Superior temporal gyrus (tissue), 1 donor: ENCODE results near the gene SLC27A5.
"Not testable (repeated sequence)": the region's sequence is repeated elsewhere in the genome, so short reads cannot be mapped to it uniquely, and the experiment has no call there.

Experiments
- DNase-seq: peaks from one replicate; pipeline ENCODE4 v3.0.0-alpha.2; 2016; ENCODE audit errors: extremely low spot score

Gene SLC27A5

DNA sequence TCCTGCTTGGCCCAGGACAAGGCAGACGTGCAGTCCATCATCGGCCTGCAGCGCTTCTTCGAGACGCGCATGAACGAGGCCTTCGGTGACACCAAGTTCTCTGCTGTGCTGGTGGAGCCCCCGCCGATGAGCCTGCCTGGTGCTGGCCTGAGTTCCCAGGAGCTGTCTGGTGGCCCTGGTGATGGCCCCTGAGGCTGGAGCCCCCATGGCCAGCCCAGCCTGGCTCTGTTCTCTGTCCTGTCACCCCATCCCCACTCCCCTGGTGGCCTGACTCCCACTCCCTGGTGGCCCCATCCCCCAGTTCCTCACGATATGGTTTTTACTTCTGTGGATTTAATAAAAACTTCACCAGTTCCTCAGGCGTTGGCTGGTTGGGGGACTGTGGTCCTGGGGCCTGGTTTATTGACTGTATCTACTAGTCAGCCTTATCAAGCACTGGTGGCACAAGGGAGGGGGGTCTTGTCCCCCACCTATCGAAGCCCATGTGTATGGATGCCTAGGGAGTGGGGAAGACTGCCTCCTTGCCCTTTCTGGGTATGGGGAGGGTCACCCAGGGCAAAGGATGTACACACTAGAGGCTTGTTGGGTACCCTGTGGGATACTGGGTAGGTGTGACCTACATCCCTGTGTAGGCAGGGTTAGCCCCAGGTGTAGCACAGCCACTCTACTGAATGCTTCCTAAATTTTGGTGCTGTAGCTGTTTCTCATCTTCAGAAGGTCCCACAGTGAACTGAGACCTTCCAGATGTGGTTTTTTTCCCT is 38.8 kb upstream of the SLC27A5 start:
- DNase-seq, result no peak

DNA sequence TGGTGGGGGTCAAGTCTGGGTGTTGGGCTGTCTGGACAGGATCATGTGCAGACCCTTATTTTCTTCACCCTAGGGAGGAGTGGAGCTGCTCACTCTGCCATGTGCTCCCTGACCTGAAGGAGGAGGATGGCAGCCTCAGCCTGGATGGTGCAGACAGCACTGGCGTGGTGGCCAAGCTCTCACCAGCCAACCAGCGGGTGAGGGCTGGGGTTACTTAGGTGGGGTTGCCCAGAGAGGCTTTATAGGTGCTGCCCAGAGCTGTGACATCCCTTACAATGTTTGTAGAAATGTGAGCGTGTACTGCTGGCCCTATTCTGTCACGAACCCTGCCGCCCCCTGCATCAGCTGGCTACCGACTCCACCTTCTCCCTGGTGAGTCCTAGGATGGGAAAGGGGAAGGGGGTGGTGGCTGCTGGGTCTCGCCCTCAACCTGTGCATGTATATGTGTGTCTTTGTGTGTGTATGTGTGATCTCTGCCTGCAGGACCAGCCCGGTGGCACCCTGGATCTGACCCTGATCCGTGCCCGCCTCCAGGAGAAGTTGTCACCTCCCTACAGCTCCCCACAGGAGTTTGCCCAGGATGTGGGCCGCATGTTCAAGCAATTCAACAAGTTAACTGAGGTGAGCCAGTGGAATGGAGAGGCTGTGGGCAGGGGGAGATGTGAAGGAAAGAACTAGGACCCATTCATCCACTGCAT is 38.0 kb upstream of the SLC27A5 start:
- no peak for DNase-seq

DNA sequence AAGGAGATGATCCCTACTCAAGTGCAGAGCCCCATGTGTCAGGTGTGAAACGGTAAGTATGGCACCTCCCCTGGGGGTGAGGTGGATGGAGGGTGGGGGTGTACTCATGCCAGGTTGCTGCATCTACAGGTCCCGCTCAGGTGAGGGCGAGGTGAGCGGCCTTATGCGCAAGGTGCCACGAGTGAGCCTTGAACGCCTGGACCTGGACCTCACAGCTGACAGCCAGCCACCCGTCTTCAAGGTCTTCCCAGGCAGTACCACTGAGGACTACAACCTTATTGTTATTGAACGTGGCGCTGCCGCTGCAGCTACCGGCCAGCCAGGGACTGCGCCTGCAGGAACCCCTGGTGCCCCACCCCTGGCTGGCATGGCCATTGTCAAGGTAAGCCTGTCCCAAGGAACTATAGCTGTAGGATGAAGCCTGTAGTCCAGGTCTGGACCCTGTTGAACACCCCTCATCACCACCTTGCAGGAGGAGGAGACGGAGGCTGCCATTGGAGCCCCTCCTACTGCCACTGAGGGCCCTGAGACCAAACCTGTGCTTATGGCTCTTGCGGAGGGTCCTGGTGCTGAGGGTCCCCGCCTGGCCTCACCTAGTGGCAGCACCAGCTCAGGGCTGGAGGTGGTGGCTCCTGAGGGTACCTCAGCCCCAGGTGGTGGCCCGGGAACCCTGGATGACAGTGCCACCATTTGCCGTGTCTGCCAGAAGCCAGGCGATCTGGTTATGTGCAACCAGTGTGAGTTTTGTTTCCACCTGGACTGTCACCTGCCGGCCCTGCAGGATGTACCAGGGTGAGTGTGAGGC is 37.3 kb upstream of the SLC27A5 start:
- DNase-seq, result no peak

DNA sequence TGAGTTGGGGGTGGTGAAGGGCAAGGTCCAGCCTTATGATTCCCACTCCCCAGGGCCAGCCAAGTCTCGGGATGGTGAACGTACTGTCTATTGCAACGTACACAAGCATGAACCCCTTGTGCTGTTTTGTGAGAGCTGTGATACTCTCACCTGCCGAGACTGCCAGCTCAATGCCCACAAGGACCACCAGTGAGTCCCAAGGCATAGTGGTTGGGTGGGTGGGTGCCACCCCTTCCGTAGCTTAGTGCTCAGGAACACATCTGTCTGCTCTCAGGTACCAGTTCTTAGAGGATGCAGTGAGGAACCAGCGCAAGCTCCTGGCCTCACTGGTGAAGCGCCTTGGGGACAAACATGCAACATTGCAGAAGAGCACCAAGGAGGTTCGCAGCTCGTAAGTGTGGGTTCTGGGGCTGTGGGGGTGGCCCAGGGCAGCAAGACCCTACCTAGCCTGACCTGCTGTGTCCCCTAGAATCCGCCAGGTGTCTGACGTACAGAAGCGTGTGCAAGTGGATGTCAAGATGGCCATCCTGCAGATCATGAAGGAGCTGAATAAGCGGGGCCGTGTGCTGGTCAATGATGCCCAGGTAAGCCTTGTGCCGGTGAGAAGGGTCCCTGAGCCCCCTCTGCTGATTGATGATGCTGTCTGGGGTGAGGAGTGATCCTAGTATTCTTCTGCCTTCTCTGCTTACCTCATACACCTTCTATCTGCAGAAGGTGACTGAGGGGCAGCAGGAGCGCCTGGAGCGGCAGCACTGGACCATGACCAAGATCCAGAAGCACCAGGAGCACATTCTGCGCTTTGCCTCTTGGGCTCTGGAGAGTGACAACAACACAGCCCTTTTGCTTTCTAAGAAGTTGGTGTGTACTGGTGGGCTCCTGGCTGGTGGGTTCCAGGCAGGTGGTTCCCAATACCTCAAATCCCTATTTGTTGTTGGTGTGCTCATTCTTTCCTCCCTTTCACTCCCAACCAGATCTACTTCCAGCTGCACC is 35.8 kb upstream of the SLC27A5 start:
- no peak for DNase-seq

DNA sequence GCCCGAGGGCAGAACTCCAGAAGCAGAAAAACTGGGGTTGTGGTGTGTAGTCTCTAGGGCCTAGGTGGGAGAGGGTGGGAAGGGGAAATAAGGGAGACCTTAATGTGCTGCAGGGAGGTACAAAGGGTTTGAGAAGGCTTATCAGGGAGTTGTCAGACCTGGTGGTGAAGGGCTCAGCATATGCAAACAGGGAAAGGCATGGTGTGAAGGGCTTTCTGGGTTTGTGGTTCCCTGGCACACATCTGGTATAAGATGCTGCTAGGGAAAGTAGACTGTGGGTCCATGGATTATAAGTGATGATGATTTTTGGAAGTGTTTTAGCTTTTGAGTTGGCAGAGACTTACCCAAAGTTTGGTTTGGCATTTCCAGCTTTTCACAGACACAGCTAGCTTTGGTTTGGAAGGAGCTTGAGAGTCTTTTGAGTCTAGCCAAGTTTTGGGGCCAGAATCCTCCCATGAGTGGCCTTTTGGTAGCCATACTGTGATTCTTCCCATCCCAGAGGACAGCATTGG is 34.3 kb upstream of the SLC27A5 start:
- DNase-seq, result no peak

DNA sequence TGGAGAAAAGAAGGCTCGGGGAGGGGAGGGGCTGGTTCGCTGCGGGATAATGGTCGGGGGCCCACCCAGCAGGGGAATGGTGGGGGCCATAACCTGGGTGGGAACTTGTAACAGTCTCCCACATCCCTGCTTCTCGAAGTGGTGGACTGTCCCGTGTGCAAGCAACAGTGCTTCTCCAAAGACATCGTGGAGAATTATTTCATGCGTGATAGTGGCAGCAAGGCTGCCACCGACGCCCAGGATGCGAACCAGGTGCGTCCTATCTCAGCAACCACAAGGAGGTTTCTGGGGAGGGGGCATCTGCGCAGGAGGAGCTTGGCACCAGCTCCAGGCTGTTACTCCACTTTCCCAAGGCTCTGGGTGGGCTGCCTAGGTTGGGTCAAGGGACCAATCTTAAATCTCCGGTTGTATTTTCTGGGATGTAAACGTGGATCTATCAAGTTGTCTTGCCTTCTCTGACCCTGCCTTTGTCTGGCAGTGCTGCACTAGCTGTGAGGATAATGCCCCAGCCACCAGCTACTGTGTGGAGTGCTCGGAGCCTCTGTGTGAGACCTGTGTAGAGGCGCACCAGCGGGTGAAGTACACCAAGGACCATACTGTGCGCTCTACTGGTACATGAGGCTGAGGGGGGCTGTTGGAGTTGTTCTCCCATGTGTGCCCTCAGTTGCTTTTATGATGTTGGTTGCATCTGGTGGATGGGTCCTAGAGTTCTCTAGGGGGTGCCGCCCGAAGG is 33.7 kb upstream of the SLC27A5 start:
- no peak for DNase-seq

DNA sequence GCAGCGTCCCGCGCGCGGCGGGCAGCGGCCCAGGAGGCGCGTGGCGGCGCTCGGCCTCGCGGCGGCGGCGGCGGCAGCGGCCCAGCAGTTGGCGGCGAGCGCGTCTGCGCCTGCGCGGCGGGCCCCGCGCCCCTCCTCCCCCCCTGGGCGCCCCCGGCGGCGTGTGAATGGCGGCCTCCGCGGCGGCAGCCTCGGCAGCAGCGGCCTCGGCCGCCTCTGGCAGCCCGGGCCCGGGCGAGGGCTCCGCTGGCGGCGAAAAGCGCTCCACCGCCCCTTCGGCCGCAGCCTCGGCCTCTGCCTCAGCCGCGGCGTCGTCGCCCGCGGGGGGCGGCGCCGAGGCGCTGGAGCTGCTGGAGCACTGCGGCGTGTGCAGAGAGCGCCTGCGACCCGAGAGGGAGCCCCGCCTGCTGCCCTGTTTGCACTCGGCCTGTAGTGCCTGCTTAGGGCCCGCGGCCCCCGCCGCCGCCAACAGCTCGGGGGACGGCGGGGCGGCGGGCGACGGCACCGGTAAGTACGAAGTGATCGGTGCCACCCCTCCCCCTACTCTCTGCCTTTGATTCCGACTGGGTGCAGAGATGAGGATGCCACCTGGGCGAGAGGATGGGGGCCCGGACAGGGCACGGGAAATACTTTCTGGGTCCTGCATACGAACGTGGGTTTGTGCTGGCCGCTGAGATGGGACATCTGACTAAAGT is 32.9 kb upstream of the SLC27A5 start:
- DNase-seq, result peak; percentile 34

DNA sequence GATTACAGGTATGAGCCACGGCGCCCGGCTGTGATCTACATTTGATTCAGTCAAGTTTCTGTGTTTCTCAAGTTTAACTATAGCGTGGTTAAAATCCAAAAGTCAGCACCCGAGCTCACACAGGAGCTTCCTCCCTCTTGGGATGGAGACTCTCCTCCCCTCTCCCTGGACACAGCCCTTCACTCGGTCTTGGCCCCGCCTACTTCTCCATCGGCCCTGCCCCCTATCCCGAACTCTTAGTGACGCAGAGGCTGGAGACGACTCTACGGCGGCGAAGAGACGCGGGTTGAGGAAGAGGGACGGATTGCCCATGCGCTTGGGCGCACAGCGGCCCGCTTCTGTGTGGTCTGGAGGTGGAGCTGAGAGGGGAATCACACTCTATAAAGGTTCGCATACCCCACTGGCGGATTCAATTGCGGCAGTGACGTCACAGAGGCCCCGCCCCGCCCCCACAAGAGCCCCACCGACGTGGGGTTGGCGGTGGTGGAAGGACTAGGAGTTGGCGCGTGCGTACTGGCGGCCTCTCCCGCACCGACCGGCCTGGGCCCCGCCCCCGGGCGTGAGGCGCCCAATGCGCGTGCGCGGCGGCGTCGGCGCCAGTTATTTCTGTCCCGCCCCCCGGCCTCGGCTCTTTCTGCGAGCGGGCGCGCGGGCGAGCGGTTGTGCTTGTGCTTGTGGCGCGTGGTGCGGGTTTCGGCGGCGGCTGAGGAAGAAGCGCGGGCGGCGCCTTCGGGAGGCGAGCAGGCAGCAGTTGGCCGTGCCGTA is 32.2 kb upstream of the SLC27A5 start, which contains the start of gene TRIM28:
TSS of gene TRIM28 (plus strand) at position 239 of the 765 bp plus-strand sequence. CDS start 694 bp downstream, outside the sequence.
- peak; percentile 96 for DNase-seq

DNA sequence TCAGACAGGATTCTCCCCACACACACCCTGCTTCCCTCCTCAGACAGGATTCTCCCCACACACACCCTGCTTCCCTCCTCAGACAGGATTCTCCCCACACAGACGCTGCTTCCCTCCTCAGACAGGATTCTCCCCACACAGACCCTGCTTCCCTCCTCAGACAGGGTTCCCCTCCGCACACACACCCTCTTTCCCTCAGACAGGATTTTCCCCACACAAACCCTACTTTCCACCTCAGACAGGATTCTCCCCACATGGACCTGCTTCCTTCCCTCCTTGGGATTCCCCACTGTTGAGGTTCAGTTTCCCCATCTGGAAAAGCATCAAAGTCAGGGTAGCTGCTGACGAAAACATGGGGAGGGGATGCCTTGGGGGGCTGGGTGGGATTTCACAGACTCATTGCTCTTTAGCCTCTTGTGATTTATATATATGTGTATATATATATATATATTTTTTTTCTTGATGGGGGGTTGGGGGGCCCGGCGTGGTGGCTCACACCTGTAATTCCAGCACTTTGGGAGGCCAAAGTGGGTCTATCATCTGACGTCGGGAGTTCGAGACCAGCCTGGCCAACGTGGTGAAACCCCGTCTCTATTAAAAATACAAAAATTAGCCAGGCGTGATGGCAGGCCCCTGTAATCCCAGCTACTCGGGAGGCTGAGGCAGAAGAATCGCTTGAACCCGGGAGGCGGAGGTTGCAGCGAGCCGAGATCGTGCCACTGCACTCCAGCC is 31.0 kb upstream of the SLC27A5 start:
- DNase-seq, result not testable (repeated sequence)

DNA sequence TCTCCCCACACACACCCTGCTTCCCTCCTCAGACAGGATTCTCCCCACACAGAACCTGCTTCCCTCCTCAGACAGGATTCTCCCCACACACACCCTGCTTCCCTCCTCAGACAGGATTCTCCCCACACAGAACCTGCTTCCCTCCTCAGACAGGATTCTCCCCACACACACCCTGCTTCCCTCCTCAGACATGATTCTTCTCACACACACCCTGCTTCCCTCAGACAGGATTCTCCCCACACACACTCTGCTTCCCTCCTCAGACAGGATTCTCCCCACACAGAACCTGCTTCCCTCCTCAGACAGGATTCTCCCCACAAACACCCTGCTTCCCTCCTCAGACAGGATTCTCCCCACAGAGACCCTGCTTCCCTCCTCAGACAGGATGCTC is 27.4 kb upstream of the SLC27A5 start:
- DNase-seq, result not testable (repeated sequence)

DNA sequence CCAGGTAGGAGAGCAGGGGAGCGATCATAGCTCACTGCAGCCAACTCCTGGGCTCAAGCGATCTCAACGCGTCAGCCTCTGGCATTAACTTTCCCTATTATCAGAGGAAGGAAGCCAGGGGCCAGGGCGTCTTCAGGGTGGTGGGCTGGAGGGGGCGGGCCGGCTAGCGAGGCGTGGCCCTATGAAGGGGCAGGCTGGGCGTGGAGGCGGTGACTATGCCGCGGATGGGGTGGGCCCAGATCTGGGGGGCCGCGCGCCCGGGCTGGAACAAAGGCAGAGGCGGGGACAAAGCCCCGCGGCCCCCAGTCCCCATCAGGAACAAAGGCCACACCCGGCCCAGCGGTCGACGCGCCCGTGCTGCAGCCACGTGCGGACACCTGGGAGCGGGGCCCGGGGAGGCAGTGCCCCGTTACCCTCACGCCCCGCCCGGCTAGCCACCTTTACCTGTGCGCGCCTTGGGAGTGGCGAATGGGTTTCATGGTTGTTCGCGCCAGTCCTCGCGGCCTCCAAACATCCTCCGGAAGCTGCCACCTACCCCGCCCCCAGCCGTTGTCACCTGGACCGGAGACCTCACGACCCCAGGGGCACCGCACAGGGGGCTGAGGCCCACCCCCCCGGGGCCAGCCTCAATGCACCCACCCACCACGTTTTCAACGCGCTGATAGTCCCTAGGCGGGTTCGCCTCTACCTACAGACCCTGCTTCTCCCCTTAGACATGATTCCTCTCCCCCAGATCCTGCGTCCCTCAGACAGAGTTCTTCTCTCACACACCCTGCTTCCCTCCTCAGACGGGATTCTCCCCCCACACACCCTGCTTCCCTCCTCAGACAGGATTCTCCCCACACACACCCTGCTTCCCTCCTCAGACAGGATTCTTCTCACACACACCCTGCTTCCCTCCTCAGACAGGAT is 26.7 kb upstream of the SLC27A5 start:
- no peak for DNase-seq

DNA sequence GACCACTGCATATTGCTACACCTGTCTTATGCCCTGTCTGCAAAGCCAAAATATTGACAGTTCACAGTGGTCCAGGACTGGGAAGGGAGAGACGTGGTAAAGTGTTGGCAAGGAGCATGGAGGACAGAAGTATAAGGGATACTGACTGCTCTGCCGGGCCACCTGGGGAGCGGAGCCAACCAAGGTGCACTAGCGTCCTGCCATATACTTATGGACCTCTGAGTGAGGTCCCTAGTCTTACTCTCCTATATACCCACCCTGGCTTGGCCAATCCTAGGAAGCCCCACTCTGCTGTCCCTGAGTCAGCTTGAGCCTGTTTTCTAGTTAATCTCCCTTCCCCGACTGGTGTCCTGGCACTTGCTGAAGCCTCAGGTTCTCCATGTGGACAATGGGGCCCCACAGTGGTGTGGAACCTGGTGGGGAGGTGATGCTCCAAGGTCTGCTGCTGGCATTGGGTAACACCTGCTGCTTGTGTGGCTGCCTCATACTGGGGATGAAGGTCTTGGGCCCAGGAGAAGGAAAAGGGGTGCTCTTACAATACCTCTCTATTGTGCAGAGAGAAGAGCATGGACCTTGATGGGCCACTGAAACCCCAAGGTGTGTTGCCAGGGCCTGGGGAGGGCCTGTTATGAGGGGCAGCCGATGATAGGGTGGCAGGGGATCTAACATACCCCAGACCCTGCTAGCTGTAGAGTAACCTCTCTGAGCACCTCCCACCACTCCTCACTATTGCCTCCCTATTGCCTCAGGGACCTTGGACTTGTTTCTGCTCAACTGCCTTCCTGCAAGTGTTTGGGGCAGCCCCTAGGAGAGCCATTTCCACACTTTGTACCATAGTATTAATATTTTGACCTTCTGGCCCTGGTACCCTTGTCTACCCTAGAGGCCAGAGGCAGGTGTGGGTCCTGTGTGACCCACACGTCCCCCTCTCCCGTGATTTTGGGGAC is 25.3 kb upstream of the SLC27A5 start:
- DNase-seq, result no peak

DNA sequence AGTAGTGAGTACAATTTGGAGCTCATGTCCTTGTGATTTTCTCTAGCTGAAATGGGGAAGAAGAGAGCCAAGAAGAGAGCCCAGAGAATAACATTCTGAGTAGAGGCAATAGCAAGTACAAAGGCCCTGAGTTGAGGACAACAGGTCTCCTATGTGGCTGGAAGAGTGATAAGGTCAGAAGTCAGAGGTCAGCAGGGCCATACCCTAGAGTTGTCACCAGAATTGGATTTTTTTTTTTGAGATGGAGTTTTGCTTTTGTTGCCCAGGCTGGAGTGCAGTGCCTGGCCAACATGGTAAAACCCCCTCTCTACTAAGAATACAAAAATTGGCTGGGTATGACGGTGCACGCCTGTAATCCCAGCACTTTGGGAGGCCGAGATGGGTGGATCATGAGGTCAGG is 24.1 kb upstream of the SLC27A5 start:
- no peak for DNase-seq

DNA sequence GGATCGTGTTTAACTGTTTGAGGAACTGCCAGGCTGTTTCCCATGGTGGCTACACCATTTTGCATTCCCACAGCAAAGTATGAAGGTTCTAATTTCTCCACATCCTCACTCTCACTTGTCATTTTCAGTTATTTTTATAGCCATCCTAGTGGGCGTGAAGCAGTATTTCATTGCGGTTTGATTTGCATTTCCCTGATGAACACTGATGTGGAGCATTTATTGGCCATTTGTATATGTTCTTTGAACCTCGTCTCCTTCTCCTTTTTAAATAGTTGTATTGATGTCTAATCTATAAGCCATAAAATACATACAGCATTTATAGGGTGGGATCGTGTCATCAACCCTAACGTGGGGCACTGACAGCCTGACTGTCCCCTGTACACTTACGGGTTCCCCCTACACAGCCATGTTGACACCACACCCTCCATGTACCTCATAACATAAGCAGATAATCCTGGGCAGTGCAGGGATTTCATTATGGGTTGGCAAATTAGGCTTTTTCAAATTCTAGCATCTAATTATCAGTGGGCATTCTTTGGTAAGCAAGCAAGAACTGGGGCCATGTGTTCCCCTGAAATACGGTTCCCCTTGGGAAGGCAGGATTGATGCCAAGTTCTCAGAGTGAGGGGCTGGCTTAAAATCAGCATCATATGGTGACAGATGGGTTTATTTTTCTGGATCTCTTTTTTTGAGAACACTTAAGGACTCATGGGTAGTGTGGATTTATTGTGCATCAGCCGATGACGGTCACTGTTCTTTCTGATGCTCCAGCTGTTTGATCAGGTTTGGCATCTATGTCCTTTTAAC is 19.4 kb upstream of the SLC27A5 start:
- DNase-seq, result no peak

DNA sequence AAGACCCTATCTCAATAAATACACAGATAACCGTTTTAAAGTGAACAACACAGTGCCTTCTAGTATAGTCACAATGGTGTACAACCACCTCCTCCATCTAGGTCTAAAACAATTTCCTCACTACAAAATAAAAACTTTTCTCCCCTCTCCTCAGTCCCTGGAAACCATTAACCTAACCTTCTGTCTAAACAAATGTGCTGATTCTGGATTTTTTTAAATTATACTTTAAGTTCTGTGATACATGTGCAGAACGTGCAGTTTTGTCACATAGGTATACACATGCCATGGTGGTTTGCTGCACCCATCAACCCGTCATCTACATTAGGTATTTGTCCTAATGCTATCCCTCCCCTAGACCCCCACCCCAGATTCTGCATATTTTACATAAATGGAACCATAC is 17.6 kb upstream of the SLC27A5 start:
- no peak for DNase-seq
